Liver (tissue), 9 donors: ENCODE data around the gene LDB3. TPM values are rescaled to one million over a fixed set of nuclear protein-coding genes. Genes with fewer than 3 reads are reported as not detected.

Source experiments
- DNase-seq: peaks from one replicate; pipeline ENCODE4 v3.0.0-alpha.2; 2017; ENCODE audit warnings: low spot score
- H3K27ac ChIP-seq, 2 donors: one replicate each; pipeline ENCODE4 v1.7.0; 2013; ENCODE audit warnings: inconsistent platforms in 2 of 2, low read length in 2 of 2, control low read depth in 1 of 2, low read depth in 1 of 2, mild to moderate bottlenecking in 1 of 2
- H3K27me3 ChIP-seq, 4 donors: one replicate each; pipeline versions ENCODE4 v1.6.1 to v1.7.0; 2013; ENCODE audit warnings: low read length in 3 of 4, inconsistent platforms in 1 of 4, mild to moderate bottlenecking in 1 of 4, moderate library complexity in 1 of 4; ENCODE audit not compliant: control insufficient read depth in 4 of 4, insufficient read depth in 4 of 4
- H3K36me3 ChIP-seq, 4 donors: one replicate each; pipeline versions ENCODE4 v1.6.1 to v1.7.0; 2013; ENCODE audit warnings: low read length in 3 of 4, mild to moderate bottlenecking in 3 of 4, low read depth in 1 of 4, moderate library complexity in 1 of 4; ENCODE audit not compliant: control insufficient read depth in 4 of 4, insufficient read depth in 3 of 4
- H3K4me1 ChIP-seq, 4 donors: one replicate each; pipeline versions ENCODE4 v1.6.1 to v1.7.0; 2013; ENCODE audit warnings: low read length in 3 of 4, mild to moderate bottlenecking in 3 of 4, moderate library complexity in 1 of 4; ENCODE audit not compliant: control insufficient read depth in 4 of 4, insufficient read depth in 4 of 4
- H3K4me3 ChIP-seq, 3 donors: one replicate each; pipeline versions ENCODE4 v1.6.1 to v1.7.0; 2013; ENCODE audit warnings: low read length in 3 of 3, control low read depth in 1 of 3, low read depth in 1 of 3, mild to moderate bottlenecking in 1 of 3
- H3K9ac ChIP-seq, 2 donors: one replicate each; pipeline ENCODE4 v1.7.0; 2013; ENCODE audit warnings: low read length in 2 of 2, mild to moderate bottlenecking in 2 of 2, moderate library complexity in 2 of 2, control low read depth in 1 of 2, low read depth in 1 of 2
- H3K9me3 ChIP-seq, 4 donors: one replicate each; pipeline versions ENCODE4 v1.6.1 to v1.7.0; 2013; ENCODE audit warnings: low read length in 3 of 4; ENCODE audit not compliant: control insufficient read depth in 4 of 4
- ATF3 ChIP-seq: IDR thresholded peaks from 2 replicates; pipeline ENCODE4 v1.6.1; 2016; ENCODE audit warnings: antibody characterized with exemption
- CTCF ChIP-seq: fragments of 150-350 bp; IDR thresholded peaks from 2 replicates; pipeline ENCODE4 v1.5.1; 2017; ENCODE audit warnings: improper control_type of control experiment, low read depth, low read length; ENCODE audit not compliant: missing input control
- EGR1 ChIP-seq, 2 donors: IDR thresholded peaks; 2 replicates each; pipeline ENCODE4 v1.6.1; 2016 to 2018; ENCODE audit warnings: antibody characterized with exemption in 2 of 2, low read depth in 2 of 2
- FOXA1 ChIP-seq: IDR thresholded peaks from 2 replicates; pipeline ENCODE4 v1.6.1; 2016; ENCODE audit warnings: antibody characterized with exemption
- FOXA2 ChIP-seq: IDR thresholded peaks from 2 replicates; pipeline ENCODE4 v1.6.1; 2016; ENCODE audit warnings: antibody characterized with exemption
- GABPA ChIP-seq, 2 donors: IDR thresholded peaks in 1 of 2; conservative IDR thresholded peaks in 1 of 2; 2 replicates each; pipeline ENCODE4 v1.6.1; 2016; ENCODE audit warnings: antibody characterized with exemption in 2 of 2, mild to moderate bottlenecking in 1 of 2, moderate library complexity in 1 of 2
- HNF4A ChIP-seq, 2 donors: conservative IDR thresholded peaks; 2 replicates each; pipeline ENCODE4 v1.6.1; 2016; ENCODE audit warnings: antibody characterized with exemption in 2 of 2, mild to moderate bottlenecking in 2 of 2
- HNF4G ChIP-seq: IDR thresholded peaks from 2 replicates; pipeline ENCODE4 v1.6.1; 2016; ENCODE audit warnings: antibody characterized with exemption
- JUND ChIP-seq, 2 donors: IDR thresholded peaks; 2 replicates each; pipeline ENCODE4 v1.6.1; 2016; ENCODE audit warnings: antibody characterized with exemption in 2 of 2
- MAX ChIP-seq: IDR thresholded peaks from 2 replicates; pipeline ENCODE4 v1.6.1; 2016; ENCODE audit warnings: antibody characterized with exemption
- NR2F2 ChIP-seq: IDR thresholded peaks from 2 replicates; pipeline ENCODE4 v1.6.1; 2016; ENCODE audit warnings: antibody characterized with exemption
- RAD21 ChIP-seq, 2 donors: IDR thresholded peaks; 2 replicates each; pipeline ENCODE4 v1.6.1; 2016; ENCODE audit warnings: antibody characterized with exemption in 2 of 2, mild to moderate bottlenecking in 2 of 2
- RXRA ChIP-seq, 2 donors: IDR thresholded peaks; 2 replicates each; pipeline ENCODE4 v1.6.1; 2017 to 2018; ENCODE audit warnings: antibody characterized with exemption in 2 of 2, mild to moderate bottlenecking in 1 of 2
- SP1 ChIP-seq: IDR thresholded peaks from 2 replicates; pipeline ENCODE4 v1.6.1; 2018; ENCODE audit warnings: antibody characterized with exemption, mild to moderate bottlenecking
- TAF1 ChIP-seq: conservative IDR thresholded peaks from 2 replicates; pipeline ENCODE4 v1.6.1; 2016; ENCODE audit warnings: antibody characterized with exemption, mild to moderate bottlenecking
- YY1 ChIP-seq: IDR thresholded peaks from 2 replicates; pipeline ENCODE4 v1.6.1; 2016; ENCODE audit warnings: antibody characterized with exemption, mild to moderate bottlenecking
- WGBS: extraction: QIAGEN DNeasy Blood & Tissue Kit; methylation state at CpG from one replicate; pipeline ENCODE4 v1.1.7; 2013; 5-methylcytosine and 5-hydroxymethylcytosine counted together
- polyA plus RNA-seq, 2 donors: library from polyadenylated mRNA; stranded (reverse) in 1 of 2; unstranded in 1 of 2; fragments of 200-250 nt in 1 of 2; fragments of >200 nt in 1 of 2; fragmentation: Nextera tagmentation in 1 of 2; extraction: Ambion mirVana in 1 of 2; gene quantifications; one replicate each; pipeline versions ENCODE4 v1.2.1 to v1.2.3, GENCODE V29; 2013 to 2015
- total RNA-seq, 2 donors: library from RNA; depleted of rRNA; stranded (reverse); fragments of >200 nt; gene quantifications; one replicate each; pipeline ENCODE4 v1.2.3, GENCODE V29; 2014
- TF ChIP-seq, protein P1 (sequence below): IDR thresholded peaks from 2 replicates; pipeline ENCODE4 v1.6.1; 2016; ENCODE audit warnings: antibody characterized with exemption
- TF ChIP-seq, protein P2 (sequence below): IDR thresholded peaks from 2 replicates; pipeline ENCODE4 v1.6.1; 2016; ENCODE audit warnings: antibody characterized with exemption, mild to moderate bottlenecking
- donor health status: healthy.
- donor health status: healthy.
- donor health status: healthy.
- donor health status: healthy.
- donor health status: healthy.

LDB3 gene
- total and polyA plus RNA-seq, 4 donors = 0.09 to 0.42 (median 0.15) TPM; not detected in 1

DNA sequence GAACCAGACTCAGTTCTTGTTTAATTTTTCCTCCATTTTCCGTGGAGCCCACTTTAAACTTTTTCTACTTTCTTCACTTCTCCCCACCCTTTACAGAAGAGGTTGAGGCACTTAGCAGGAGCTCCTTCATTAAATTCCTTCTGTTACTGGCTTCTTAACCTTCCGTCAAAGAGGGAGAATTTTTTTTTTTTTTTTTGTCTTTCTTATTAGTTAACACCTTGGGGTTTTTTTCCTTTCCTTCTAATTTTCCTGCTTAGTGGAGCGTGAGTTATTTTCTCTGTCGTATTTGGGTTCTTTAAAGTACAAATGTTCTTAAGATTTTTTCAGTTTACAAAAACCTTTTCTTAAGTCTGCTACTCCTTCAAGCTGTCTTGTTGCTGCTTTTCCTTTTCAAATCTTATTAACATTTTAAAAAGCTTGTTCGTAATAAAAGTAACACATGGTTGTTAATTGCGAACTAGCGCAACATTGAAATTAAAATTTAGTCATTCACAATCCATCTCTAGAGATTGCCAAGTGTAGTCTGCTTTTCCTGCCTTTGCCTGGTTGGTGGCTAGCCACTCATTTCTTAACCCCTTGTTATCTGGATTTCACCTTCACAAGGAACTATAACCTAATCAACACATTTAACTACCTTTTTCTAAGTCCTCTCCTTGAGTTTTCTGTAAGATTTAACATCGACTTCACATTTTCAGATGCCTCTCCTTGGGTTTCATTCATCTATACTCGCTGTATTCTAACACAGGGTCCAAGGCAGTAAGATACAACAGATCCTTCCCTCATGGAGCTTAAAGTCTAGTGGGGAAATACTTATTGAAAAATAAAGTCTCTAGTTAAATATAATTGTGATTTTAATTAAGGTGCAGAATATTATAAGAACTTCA lies 90.1 kb downstream of the LDB3 start:
- H3K4me1 ChIP-seq = peaks cover 2 to 17% (median 13%) of the 10 kb centered on the region in 4 donors
- no peak overlapping the region for H3K4me3 ChIP-seq
- WGBS = 66% methylated on average over 9 of the region's 9 CpGs
- H3K9ac ChIP-seq = peak overlapping the region; percentile 28 to 71
- TF ChIP-seq HNF4G = no peak
- TF ChIP-seq, protein P1, sequence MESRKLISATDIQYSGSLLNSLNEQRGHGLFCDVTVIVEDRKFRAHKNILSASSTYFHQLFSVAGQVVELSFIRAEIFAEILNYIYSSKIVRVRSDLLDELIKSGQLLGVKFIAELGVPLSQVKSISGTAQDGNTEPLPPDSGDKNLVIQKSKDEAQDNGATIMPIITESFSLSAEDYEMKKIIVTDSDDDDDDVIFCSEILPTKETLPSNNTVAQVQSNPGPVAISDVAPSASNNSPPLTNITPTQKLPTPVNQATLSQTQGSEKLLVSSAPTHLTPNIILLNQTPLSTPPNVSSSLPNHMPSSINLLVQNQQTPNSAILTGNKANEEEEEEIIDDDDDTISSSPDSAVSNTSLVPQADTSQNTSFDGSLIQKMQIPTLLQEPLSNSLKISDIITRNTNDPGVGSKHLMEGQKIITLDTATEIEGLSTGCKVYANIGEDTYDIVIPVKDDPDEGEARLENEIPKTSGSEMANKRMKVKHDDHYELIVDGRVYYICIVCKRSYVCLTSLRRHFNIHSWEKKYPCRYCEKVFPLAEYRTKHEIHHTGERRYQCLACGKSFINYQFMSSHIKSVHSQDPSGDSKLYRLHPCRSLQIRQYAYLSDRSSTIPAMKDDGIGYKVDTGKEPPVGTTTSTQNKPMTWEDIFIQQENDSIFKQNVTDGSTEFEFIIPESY = no peak
- no peak for TF ChIP-seq HNF4A (conservative IDR thresholded peaks at IDR 0.05)
- TF ChIP-seq, protein P2, sequence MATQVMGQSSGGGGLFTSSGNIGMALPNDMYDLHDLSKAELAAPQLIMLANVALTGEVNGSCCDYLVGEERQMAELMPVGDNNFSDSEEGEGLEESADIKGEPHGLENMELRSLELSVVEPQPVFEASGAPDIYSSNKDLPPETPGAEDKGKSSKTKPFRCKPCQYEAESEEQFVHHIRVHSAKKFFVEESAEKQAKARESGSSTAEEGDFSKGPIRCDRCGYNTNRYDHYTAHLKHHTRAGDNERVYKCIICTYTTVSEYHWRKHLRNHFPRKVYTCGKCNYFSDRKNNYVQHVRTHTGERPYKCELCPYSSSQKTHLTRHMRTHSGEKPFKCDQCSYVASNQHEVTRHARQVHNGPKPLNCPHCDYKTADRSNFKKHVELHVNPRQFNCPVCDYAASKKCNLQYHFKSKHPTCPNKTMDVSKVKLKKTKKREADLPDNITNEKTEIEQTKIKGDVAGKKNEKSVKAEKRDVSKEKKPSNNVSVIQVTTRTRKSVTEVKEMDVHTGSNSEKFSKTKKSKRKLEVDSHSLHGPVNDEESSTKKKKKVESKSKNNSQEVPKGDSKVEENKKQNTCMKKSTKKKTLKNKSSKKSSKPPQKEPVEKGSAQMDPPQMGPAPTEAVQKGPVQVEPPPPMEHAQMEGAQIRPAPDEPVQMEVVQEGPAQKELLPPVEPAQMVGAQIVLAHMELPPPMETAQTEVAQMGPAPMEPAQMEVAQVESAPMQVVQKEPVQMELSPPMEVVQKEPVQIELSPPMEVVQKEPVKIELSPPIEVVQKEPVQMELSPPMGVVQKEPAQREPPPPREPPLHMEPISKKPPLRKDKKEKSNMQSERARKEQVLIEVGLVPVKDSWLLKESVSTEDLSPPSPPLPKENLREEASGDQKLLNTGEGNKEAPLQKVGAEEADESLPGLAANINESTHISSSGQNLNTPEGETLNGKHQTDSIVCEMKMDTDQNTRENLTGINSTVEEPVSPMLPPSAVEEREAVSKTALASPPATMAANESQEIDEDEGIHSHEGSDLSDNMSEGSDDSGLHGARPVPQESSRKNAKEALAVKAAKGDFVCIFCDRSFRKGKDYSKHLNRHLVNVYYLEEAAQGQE = no peak
- TF ChIP-seq FOXA1 = no peak
- no peak for TF ChIP-seq MAX
- peaks cover 0 to 3% (median 1%) of the 10 kb centered on the region in 4 donors for H3K27me3 ChIP-seq
- H3K36me3 ChIP-seq = no peaks in the 10 kb centered on the region
- DNase-seq = no peak
- no peaks in the 10 kb centered on the region for H3K9me3 ChIP-seq
- H3K27ac ChIP-seq = no peak overlapping the region

- no peak overlapping the region for H3K4me3 ChIP-seq
- WGBS = 48% methylated on average over 3 of the region's 3 CpGs
- TF ChIP-seq GABPA (IDR thresholded peaks at IDR 0.05 in 1 of 2, conservative IDR thresholded peaks at IDR 0.05 in 1 of 2) (no peak), RXRA (IDR thresholded peaks at IDR 0.05) (no peak), YY1 (no peak), SP1 (no peak), HNF4G (no peak), NR2F2 (no peak), MAX (no peak), RAD21 (IDR thresholded peaks at IDR 0.05) (no peak), FOXA1 (no peak), JUND (IDR thresholded peaks at IDR 0.05) (no peak), FOXA2 (no peak), ATF3 (no peak), HNF4A (conservative IDR thresholded peaks at IDR 0.05) (no peak), CTCF (no peak), EGR1 (IDR thresholded peaks at IDR 0.05; ENCODE audit: low read depth in 2 of 2) (no peak), TAF1 (no peak)
- TF ChIP-seq, protein P2 = no peak
Observed at GRCh38 chr10:86759073-86759672, 90.9 kb downstream of the LDB3 start.

More at GRCh38 chr10:86759073-86759672, 90.9 kb downstream of the LDB3 start:
- Histone ChIP-seq H3K9me3 (no peaks in the 10 kb centered on the region), H3K4me1 (peaks cover 2 to 17% (median 13%) of the 10 kb centered on the region in 4 donors), H3K9ac (no peak overlapping the region), H3K27me3 (peaks cover 0 to 3% (median 1%) of the 10 kb centered on the region in 4 donors), H3K36me3 (no peaks in the 10 kb centered on the region), H3K27ac (no peak overlapping the region)
- DNase-seq = no peak
